Heart left ventricle (tissue), 16 donors: Measurements from ENCODE around the gene ACYP1. TPM values are rescaled to one million over a fixed set of nuclear protein-coding genes. Genes with fewer than 3 reads are reported as not detected.
"Not testable (repeated sequence)": the region's sequence is repeated elsewhere in the genome, so short reads cannot be mapped to it uniquely, and the experiment has no call there.

Experiments used
- ATAC-seq, 4 donors: fragments of 200-7000 bp; cut with Tn5 transposase; one replicate each; pipeline ENCODE4 v1.9.1; 2020 to 2022; ENCODE audit warnings: moderate library complexity in 4 of 4, mild to moderate bottlenecking in 3 of 4, moderate number of reproducible peaks in 1 of 4
- DNase-seq, 5 donors: peaks; one replicate each; pipeline ENCODE4 v3.0.0-alpha.2; 2020
- H3K27ac ChIP-seq, 12 donors: fragments of 200-600 bp; sonication (generic) in 4 of 12; one replicate each; pipeline versions ENCODE4 v1.5.0 to v1.8.0; 2016 to 2022; ENCODE audit warnings: mild to moderate bottlenecking in 2 of 12
- H3K27me3 ChIP-seq, 9 donors: fragments of 200-600 bp; sonication (generic) in 2 of 9; one replicate each; pipeline versions ENCODE4 v1.5.1 to v1.8.0; 2016 to 2022; ENCODE audit warnings: mild to moderate bottlenecking in 3 of 9
- H3K36me3 ChIP-seq, 9 donors: fragments of 200-600 bp; sonication (generic) in 2 of 9; one replicate each; pipeline versions ENCODE4 v1.5.0 to v1.8.0; 2018 to 2022; ENCODE audit warnings: mild to moderate bottlenecking in 2 of 9
- H3K4me1 ChIP-seq, 12 donors: fragments of 200-600 bp; sonication (generic) in 4 of 12; one replicate each; pipeline versions ENCODE4 v1.5.0 to v1.8.0; 2016 to 2022; ENCODE audit warnings: mild to moderate bottlenecking in 3 of 12
- H3K4me3 ChIP-seq, 12 donors: fragments of 200-600 bp; sonication (generic) in 4 of 12; one replicate each; pipeline versions ENCODE4 v1.5.0 to v1.8.0; 2017 to 2022; ENCODE audit warnings: mild to moderate bottlenecking in 9 of 12, moderate library complexity in 4 of 12
- H3K9me3 ChIP-seq, 12 donors: fragments of 200-600 bp; sonication (generic) in 4 of 12; one replicate each; pipeline versions ENCODE4 v1.5.0 to v1.8.0; 2016 to 2022; ENCODE audit warnings: mild to moderate bottlenecking in 1 of 12
- CTCF ChIP-seq, 12 donors: fragments of 200-600 bp; sonication (generic) in 4 of 12; IDR thresholded peaks; one replicate each; pipeline versions ENCODE4 v1.5.0 to v1.8.0; 2018 to 2022; ENCODE audit warnings: antibody characterized with exemption in 12 of 12, mild to moderate bottlenecking in 5 of 12
- POLR2A ChIP-seq, 2 donors: fragments of 450-650 bp; IDR thresholded peaks; one replicate each; pipeline ENCODE4 v1.6.1; 2017; ENCODE audit warnings: antibody characterized with exemption in 2 of 2, mild to moderate bottlenecking in 2 of 2, moderate library complexity in 2 of 2
- WGBS, 4 donors: extraction: QIAGEN DNeasy Blood & Tissue Kit in 2 of 4; methylation state at CpG; one replicate each; pipeline versions ENCODE4 v1.1.5 to v1.1.7; 2013 to 2018; 5-methylcytosine and 5-hydroxymethylcytosine counted together
- intact Hi-C, 10 donors: fragments of 100-400 bp; cut with DNase I; formaldehyde crosslinking; loops; one replicate each; pipeline versions ENCODE4 v1.11.1 to v1.14.2; 2022
- polyA plus RNA-seq, 2 donors: library from polyadenylated mRNA; stranded (reverse); fragments of 200-250 nt; gene quantifications; one replicate each; pipeline ENCODE4 v1.2.3, GENCODE V29; 2013
- total RNA-seq, 9 donors: library from RNA; depleted of rRNA in 2 of 9; stranded (reverse); fragments of >200 nt in 2 of 9; fragmentation: NEBNext Ultra II Directional in 3 of 9; extraction: Animal tissue kit (Norgen Biotek cat#: 25700) in 3 of 9; gene quantifications; one replicate each; pipeline versions ENCODE4 v1.1.0 to v1.2.4, GENCODE V29; 2016 to 2023
- donor health status: ischemic (EF 13 %, LVEDD 7.1; RV severe dilation, severe dysfunction).
- donor health status: healthy with polysubstance abuse.
- donor health status: DM: no; HTN: yes; CAD: no.
- donor health status: DM: no; HTN: no; CAD: no.
- donor health status: ischemic (EF 25% LVEDD 6.9; RV normal size, moderate dysfunction).
- donor health status: ischemic (EF 25% LVEDD 5.7; RV mildly dilated, moderate dysfunction).
- donor health status: healthy.
- donor health status: DM: yes; HTN: yes; CAD: no.
- donor health status: ischemic (EF 35%, LVEDD 5.7; RV mildly dilated, moderate dysfunction).
- donor health status: nonischemic (EF 11% LVEDD 7.7; RV severe dilation, severe dysfunction).
- donor health status: DM: yes; HTN: yes; CAD: no.
- donor health status: PGD.
- donor health status: ischemic (EF 29% LVEDD 5.4; RV normal size, mild dysfunction).
- donor health status: nonischemic (EF 23%, LVEDD 6.1; RV moderate dilation, normal function).

The ACYP1 gene
- total and polyA plus RNA-seq, 11 donors, result 6.7 to 20.0 (median 11.4) TPM

- H3K9me3 ChIP-seq, result no peaks in the 10 kb centered on the region
- H3K4me3 ChIP-seq, result peak overlapping the region in 11 of 12 donors; percentile 27 to 69 (median 60)
- TF ChIP-seq POLR2A (IDR thresholded peaks at IDR 0.05) (no peak), CTCF (IDR thresholded peaks at IDR 0.05) (no peak)
- H3K27me3 ChIP-seq, result no peaks in the 10 kb centered on the region
- intact Hi-C loops, result loop anchor here in 7 of 10 donors (1.0 to 10.0 kb wide), 7 partner anchors 19 to 128 kb away; partner anchors contain the start of genes EIF2B2 (in 1 of the 7) and MLH3 (in 1 of the 7)
- H3K27ac ChIP-seq, result peak overlapping the region; percentile 69 to 98 (median 94)
- peaks cover 0 to 60% (median 27%) of the 10 kb centered on the region in 12 donors for H3K4me1 ChIP-seq
- DNase-seq (no peak), ATAC-seq (peak in 3 of 4 donors; percentile 7 to 16 (median 9))
- 20 to 30% (median 27%) methylated on average over 1 to 12 of the region's 12 CpGs for WGBS, 4 donors
- no peaks in the 10 kb centered on the region for H3K36me3 ChIP-seq
These were observed 6.0 kb upstream of the ACYP1 start for GRCh38 chr14:75069811-75070145.

- no peaks in the 10 kb centered on the region for H3K27me3 ChIP-seq
- peak within 1 kb of the TSS; percentile 27 to 69 (median 60) for H3K4me3 ChIP-seq
- H3K4me1 ChIP-seq, result peaks cover 0 to 65% (median 30%) of the 10 kb centered on the region in 12 donors
- H3K9me3 ChIP-seq, result no peaks in the 10 kb centered on the region
- DNase-seq (peak; percentile 96 to 99 (median 98)), ATAC-seq (peak; percentile 91 to 97 (median 94))
- no peak for TF ChIP-seq CTCF (IDR thresholded peaks at IDR 0.05)
- TF ChIP-seq POLR2A (IDR thresholded peaks at IDR 0.05), result peak in 1 of 2 donors; percentile 62
- no peaks in the 10 kb centered on the region for H3K36me3 ChIP-seq
- intact Hi-C loops, result loop anchor here in 6 of 10 donors (1.0 to 10.0 kb wide), 6 partner anchors 18 to 128 kb away; partner anchors contain the start of genes EIF2B2 (in 1 of the 6) and MLH3 (in 1 of the 6)
- 0 to 4% (median 1%) methylated on average over 26 to 58 of the region's 58 CpGs for WGBS, 4 donors
- H3K27ac ChIP-seq, result peak within 1 kb of the TSS; percentile 69 to 98 (median 94)
These were observed 5.4 kb upstream of the ACYP1 start, which contains the start of gene ZC2HC1C for GRCh38 chr14:75069121-75069810. TSS of gene ZC2HC1C (plus strand) at chr14:75069641. CDS start at chr14:75070574, 933 bp downstream.

GRCh38 chr14:75068294-75069120 lies 4.7 kb upstream of the ACYP1 start:
- intact Hi-C loops, result loop anchor here in 6 of 10 donors (1.0 to 10.0 kb wide), 6 partner anchors 18 to 127 kb away; partner anchors contain the start of genes EIF2B2 (in 1 of the 6) and MLH3 (in 1 of the 6)
- DNase-seq (no peak), ATAC-seq (no peak)
- Histone ChIP-seq H3K36me3 (no peaks in the 10 kb centered on the region), H3K27me3 (no peaks in the 10 kb centered on the region), H3K27ac (peak overlapping the region; percentile 69 to 98 (median 94)), H3K4me1 (peaks cover 0 to 65% (median 33%) of the 10 kb centered on the region in 12 donors), H3K9me3 (no peaks in the 10 kb centered on the region), H3K4me3 (peak overlapping the region; percentile 27 to 69 (median 60))
- no peak for TF ChIP-seq CTCF (IDR thresholded peaks at IDR 0.05)
- TF ChIP-seq POLR2A (IDR thresholded peaks at IDR 0.05), result no peak
- 9 to 15% (median 12%) methylated on average over 15 of the region's 15 CpGs for WGBS, 4 donors

- Histone ChIP-seq H3K27ac (peak overlapping the region; percentile 69 to 98 (median 94)), H3K4me1 (peaks cover 0 to 67% (median 38%) of the 10 kb centered on the region in 12 donors), H3K4me3 (peak overlapping the region in 11 of 12 donors; percentile 27 to 69 (median 60))
- not testable (repeated sequence) for DNase-seq, H3K36me3 ChIP-seq, H3K27me3 ChIP-seq, ATAC-seq, H3K9me3 ChIP-seq
- 78 to 85% (median 82%) methylated on average over 4 of the region's 4 CpGs for WGBS, 4 donors
- intact Hi-C loops, result loop anchor here in 5 of 10 donors (2.0 to 10.0 kb wide), 4 partner anchors 17 to 123 kb away; partner anchors contain the start of gene MLH3 (in 1 of the 5)
These were observed 3.9 kb upstream of the ACYP1 start for GRCh38 chr14:75067765-75068164.
